ENCODE measurements around the gene UVRAG. TPM values are rescaled to one million over a fixed set of nuclear protein-coding genes. Genes with fewer than 3 reads are reported as not detected.

UVRAG gene
- total and polyA plus RNA-seq, 12 donors, result 5.0 to 18.3 (median 13.4) TPM

- H3K9me3 ChIP-seq, result peaks cover 0 to 15% (median 0%) of the 10 kb centered on the region in 11 donors
- no peak for TF ChIP-seq CTCF (IDR thresholded peaks at IDR 0.05)
- peaks cover 0 to 12% (median 0%) of the 10 kb centered on the region in 9 donors for H3K36me3 ChIP-seq
- peaks cover 0 to 46% (median 18%) of the 10 kb centered on the region in 9 donors for H3K4me1 ChIP-seq
- no peak overlapping the region for H3K27ac ChIP-seq
- intact Hi-C loops (cut with DNase I), result no loop called here
- no peaks in the 10 kb centered on the region for H3K27me3 ChIP-seq
- H3K4me3 ChIP-seq, result no peak overlapping the region
- ATAC-seq (no peak), DNase-seq (no peak)
Observed at GRCh38 chr11:76026281-76026680, 211.3 kb downstream of the UVRAG start.

GRCh38 chr11:76026862-76027261 lies 211.9 kb downstream of the UVRAG start:
- Histone ChIP-seq H3K4me3 (no peak overlapping the region), H3K9me3 (peaks cover 0 to 14% (median 0%) of the 10 kb centered on the region in 11 donors), H3K27me3 (no peaks in the 10 kb centered on the region), H3K36me3 (peaks cover 0 to 8% (median 0%) of the 10 kb centered on the region in 9 donors), H3K4me1 (peaks cover 0 to 48% (median 18%) of the 10 kb centered on the region in 9 donors), H3K27ac (no peak overlapping the region)
- intact Hi-C loops (cut with DNase I), result no loop called here
- ATAC-seq (no peak), DNase-seq (no peak)
- WGBS, 2 donors, result 99 to 100% methylated on average over 1 of the region's 1 CpG
- TF ChIP-seq CTCF (IDR thresholded peaks at IDR 0.05), result no peak

GRCh38 chr11:76030286-76030685 lies 215.3 kb downstream of the UVRAG start:
- H3K27me3 ChIP-seq, result no peaks in the 10 kb centered on the region
- DNase-seq, result no peak
- peaks cover 0 to 7% (median 0%) of the 10 kb centered on the region in 11 donors for H3K9me3 ChIP-seq
- intact Hi-C loops (cut with DNase I), result no loop called here
- H3K36me3 ChIP-seq, result peaks cover 0 to 8% (median 0%) of the 10 kb centered on the region in 9 donors
- ATAC-seq, result no peak
- no peak overlapping the region for H3K27ac ChIP-seq
- H3K4me3 ChIP-seq, result no peak overlapping the region
- WGBS, 2 donors, result 84 to 86% methylated on average over 5 of the region's 5 CpGs
- H3K4me1 ChIP-seq, result peaks cover 0 to 28% (median 12%) of the 10 kb centered on the region in 9 donors
- TF ChIP-seq CTCF (IDR thresholded peaks at IDR 0.05), result no peak

- intact Hi-C loops (cut with DNase I), result no loop called here
- peaks cover 0 to 20% (median 9%) of the 10 kb centered on the region in 9 donors for H3K4me1 ChIP-seq
- H3K27me3 ChIP-seq, result no peaks in the 10 kb centered on the region
- ATAC-seq, result peak in 2 of 8 donors; percentile 29 to 41
- peaks cover 0 to 7% (median 0%) of the 10 kb centered on the region in 11 donors for H3K9me3 ChIP-seq
- peaks cover 0 to 8% (median 0%) of the 10 kb centered on the region in 9 donors for H3K36me3 ChIP-seq
- H3K4me3 ChIP-seq, result no peak overlapping the region
- no peak for DNase-seq
- no peak overlapping the region for H3K27ac ChIP-seq
- TF ChIP-seq CTCF (IDR thresholded peaks at IDR 0.05), result no peak
- WGBS, 2 donors, result 81 to 84% methylated on average over 1 of the region's 1 CpG
Observed at GRCh38 chr11:76030968-76031590, 216.1 kb downstream of the UVRAG start.
